Inflammatory macrophage (primary cell): Measurements from ENCODE around the gene TPM2.

Experiments used
- DNase-seq, 2 donors: peaks; one replicate each; pipeline ENCODE4 v3.0.0-alpha.2; 2020 to 2022
- total RNA-seq, 18 experiments: gene quantifications; one replicate each; lab custom pipeline; 2026; ENCODE audit warnings: mixed read lengths in 6 of 18, inconsistent platforms in 2 of 18; lab: John Stamatoyannopoulos, UW

TPM2 gene
- 1.1 to 20.1 (median 5.0) reads per million in 18 experiments for total RNA-seq

DNA sequence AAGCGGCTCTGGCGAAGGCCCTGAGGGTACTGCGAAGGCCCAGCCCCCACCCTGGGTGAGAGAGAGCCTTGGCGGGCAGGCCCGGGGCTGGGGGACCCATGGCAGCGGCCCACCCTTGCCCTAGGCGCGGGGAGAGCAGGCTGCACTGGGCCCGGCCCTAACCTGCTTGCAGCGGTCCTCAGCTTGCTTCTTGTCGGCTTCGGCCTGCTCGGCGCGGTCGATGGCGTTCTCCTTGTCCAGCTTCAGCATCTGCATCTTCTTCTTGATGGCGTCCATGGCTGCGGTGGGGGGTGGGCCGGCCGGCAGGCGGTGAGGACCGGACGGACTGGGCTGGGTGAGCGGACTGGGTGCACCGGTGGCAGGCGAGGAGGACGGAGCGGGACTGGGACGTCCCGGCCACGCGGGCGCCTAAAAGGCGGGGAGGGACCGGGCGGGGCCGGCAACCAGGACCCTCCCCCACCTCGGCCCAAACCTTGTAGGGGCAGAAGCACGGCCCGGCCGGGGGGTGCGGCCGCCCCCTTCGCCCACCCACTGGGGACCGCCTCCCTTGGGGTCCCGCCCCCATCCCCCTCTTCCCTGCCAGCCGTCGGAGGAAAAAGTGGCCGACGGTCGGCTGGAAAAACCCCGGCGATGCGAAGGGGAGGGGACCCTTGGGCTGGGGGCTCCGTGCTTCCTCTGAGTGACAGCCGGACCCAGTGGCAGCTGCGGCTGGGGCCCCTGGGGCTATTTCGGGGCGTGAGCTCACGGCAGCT is at the start of gene TPM2:
TPM2 (minus strand) TSS at position 384 of the 752 bp plus-strand sequence; CDS start at position 276, 108 bp downstream.
- no peak for DNase-seq

DNA sequence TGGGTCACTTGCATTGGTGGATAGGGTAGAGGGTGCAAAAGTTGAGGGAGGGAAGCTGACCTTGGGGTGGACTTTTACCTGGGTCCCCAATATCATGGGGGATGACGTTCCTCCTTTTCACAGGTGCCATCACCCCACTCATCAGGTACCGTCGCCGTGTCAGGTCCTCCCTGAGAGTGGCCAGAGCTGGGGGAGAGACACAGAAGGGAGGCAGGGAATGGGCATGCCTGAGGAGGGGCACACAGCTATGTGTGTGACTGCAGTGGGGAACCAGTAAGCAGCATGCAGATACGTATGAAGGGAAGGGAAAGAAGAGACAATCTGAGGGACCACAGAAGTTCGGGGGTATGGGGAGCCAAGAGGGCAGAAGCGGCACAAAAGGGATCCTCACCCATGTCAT is 49.2 kb upstream of the TPM2 start:
- no peak for DNase-seq

DNA sequence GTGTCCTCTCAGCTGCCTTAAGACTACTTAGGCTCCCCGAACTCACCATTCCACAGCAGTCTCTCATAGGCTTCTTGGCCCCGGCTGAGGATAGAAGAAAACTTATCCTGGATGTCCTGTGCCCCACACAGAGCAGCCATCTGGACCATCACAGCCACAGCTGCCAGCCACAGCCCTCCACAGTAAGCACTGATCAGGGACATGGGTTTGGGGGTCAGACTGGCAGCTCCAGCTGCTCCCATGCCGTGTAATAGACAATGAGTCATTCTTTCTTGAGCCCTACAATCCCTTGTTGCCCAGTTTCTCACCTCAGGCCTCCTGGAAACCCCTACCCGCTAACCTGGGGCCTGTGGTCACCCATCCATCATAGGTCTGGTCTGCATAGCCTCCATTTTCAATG is 48.5 kb upstream of the TPM2 start:
- no peak for DNase-seq

DNA sequence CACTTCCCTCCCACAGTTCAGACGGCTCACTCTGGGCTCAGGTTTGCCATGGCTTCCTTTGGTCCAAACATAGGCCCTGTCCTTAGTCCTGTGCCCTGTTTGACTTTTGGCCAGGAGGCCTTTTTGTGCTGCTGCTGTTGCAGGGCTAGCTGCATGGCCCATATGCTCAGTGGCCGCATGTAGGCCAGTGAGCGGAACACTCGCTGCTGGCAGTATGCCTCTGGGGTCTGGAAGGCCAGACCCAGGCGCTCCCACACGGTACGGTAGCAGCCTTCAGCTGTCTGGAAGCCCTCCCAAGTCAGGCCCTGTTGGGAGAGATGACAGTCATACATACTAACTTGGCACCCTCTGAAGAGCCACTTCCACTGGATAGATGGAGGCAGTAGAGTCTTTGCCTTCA is 47.4 kb upstream of the TPM2 start:
- DNase-seq, result no peak

DNA sequence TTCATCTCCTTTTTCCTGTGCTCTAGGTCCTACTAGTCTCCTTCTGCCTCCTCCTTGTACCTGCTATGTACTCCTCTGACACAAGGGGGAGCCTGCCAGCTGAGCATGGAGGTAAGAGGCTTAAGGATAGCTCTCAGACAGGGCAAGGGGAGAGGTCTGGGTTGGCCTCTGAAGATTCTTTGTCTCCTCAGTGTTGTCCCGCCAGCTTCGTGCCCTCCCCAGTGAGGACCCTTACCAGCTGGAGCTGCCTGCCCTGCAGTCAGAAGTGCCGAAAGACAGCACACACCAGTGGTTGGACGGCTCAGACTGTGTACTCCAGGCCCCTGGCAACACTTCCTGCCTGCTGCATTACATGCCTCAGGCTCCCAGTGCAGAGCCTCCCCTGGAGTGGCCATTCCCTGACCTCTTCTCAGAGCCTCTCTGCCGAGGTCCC is 46.5 kb upstream of the TPM2 start:
- DNase-seq, result peak; percentile 62 to 69

DNA sequence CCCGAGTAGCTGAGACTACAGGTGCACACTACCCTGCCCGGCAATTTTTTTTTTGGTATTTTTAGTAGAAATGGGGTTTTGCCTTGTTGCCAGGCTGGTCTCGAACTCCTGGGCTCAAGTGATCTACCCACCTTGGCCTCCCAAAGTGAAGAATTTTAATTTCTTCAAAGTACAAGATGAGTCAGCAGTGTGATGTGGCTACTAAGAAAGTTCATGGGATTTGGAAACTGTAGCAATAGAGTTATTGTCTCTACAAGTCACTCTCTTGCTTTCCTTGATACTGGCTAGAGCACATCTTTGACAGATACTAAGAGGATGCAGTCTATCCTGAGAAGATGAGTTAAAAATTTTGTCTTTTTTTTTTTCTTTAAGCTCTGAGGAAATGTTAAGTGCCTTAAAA is 44.4 kb upstream of the TPM2 start:
- no peak for DNase-seq

DNA sequence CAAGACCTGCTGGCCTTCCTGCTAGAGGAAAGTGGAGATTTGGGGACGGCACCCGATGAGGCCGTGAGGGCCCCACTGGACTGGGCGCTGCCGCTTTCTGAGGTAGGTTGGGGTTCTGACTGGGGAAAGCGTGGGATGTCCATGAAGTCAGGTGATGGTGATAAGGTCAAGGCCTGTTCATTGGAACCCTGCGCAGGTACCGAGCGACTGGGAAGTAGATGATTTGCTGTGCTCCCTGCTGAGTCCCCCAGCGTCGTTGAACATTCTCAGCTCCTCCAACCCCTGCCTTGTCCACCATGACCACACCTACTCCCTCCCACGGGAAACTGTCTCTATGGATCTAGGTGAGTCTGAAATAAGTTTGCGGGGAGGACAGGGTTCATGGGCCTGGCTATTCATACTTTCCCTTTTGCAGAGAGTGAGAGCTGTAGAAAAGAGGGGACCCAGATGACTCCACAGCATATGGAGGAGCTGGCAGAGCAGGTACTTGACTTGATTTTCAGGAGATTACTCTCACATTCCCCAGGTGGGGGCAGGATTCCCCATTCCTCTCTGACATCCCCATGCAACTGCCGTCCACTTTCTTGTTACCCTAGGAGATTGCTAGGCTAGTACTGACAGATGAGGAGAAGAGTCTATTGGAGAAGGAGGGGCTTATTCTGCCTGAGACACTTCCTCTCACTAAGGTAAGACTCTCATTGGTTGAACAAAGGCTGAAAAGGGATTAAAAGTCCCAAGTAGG is 43.2 kb upstream of the TPM2 start:
- peak; percentile 22 to 36 for DNase-seq

DNA sequence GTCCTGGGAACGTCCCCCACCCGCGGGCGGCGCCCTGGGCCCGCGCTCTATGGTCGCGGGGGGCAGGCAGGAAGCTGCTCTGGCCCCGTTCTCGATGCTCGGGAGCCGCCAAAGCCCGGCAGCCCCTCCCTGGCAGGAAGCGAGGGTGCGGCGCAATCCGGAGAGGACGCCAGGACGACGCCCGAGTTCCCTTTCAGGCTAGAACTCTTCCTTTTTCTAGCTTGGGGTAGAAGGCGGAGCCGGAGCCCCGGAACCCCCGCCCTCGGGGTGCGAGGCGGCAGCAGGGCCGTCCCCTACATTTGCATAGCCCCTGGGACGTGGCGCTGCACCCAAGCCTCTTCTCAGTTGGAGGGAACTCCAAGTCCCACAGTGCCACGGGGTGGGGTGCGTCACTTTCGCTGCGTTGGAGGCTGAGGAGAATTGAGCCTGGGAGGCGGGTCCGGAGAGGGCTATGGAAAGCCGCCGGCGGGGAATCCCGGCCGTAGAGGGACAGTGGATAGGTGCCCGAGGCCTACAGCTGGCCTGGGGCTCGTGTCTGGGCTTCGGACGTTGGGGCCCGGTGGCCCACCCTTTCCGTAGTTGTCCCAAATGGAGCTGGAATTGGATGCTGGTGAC is 42.6 kb upstream of the TPM2 start, which contains the start of the genes CREB3 and TLN1:
CREB3 (plus strand) TSS at position 482 of the 615 bp plus-strand sequence; CDS start at position 589, 107 bp downstream.
TLN1 (minus strand) TSS at position 11 of the 615 bp plus-strand sequence. CDS start 6,501 bp downstream, outside the sequence.
- DNase-seq, result peak; percentile 100

DNA sequence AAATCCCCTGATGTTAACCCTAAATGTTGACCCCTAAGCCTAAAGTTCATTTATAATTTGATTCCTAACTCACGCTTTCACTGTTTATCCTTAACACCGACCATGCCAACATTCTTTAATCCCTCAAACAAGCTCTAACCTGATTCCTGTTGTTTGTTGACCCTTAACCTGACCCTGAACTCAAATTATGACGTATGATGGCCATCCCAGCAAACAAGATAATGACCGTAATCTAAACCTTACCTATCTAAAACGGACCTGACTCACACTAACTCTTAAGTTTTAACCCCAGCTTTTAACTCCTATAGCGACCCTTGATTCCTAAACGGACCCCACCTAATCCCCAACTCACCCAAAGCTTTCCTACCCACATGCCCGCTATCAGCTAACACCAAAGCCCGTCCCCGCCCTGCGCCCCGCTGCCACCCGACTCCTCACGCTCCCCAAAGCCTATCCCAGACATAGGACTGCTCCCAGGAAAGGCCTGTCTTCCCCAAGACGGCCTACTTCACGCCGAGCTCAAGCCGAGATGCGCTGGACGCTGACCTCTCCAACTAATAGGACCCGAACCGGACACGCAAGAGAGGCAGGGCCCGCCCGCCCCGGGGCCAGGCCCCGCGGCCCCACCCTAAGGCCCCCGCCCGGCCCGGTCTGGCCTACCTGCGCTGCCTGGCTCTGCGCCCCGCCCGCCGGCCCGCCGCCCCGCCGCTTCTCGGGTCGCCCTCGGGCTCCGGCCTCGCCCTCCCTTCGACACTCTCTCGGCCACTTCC is 41.9 kb upstream of the TPM2 start:
- DNase-seq, result no peak

DNA sequence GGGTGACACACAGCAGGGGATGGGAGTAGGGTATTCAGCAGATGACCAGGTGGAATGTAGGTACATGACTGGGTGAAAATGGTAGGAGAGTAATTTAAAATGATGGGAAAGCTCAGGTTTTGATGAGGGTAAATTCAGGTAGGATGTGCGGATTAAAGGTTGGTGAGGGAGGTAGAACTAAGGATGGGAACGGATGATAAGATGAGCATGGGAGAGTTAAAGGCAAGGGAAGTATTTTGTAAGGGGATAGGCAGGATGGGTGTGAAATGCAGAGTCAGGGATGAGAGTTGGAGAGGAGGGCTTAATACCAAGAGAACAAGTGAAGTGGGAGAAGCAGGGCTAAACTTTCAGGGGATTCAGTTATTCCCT is 40.7 kb upstream of the TPM2 start:
- no peak for DNase-seq

DNA sequence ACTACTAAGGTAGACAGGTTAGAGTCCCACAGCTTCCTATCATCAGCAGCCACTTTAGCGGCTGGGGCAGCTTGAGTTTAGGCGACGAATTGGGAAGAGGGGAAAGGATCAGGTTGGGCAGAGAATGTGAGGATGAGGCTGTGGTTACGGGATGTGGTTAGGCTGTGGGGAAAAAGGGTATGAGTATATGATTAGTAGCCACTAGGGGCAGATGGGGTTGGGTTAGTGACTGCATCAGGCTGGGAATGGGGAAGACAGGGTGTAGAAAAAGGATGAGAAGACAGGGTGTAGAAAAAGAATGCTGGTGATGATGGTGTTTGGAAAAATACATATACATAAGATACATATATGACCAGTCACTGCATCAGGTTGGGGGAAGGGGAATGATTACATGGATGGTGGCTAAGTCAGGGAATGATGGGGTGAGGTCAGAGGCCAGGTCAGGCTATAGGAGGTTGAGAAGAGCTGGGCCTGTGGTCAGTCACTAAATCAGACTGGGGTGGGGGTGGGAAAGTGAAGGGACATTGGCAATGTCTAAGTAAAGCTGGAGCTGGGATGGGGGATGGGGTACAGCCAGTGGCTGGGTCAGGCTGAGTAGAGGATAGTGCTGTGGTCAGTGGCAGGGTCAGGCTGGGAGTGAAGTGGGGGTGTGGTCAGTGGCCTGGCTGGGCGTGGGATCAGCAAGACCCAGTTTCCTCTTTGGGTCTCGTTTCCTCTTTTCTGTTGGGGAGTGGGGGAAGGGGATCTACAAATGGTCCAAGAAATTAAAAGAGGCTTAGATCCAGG is 40.2 kb upstream of the TPM2 start:
- peak; percentile 84 to 88 for DNase-seq

DNA sequence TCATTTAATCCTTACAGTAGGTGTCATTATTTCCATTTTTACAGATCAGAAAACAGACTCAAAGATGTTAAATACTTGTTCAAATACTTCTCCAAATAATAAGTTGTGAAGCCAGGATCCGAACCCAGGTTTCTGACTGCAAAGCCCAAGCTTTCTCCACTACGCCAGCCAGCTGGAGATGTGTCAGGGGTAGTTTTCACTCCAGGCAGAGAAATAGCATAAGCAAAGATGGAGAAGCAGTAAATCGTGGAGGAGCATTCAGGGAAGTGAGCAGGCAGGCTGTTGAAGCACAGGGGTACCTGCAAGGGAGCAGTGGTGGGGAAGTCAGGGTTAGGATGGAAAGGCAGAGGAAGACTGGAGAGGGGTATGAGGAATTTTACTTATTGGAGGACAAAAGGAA is 39.4 kb upstream of the TPM2 start:
- no peak for DNase-seq

DNA sequence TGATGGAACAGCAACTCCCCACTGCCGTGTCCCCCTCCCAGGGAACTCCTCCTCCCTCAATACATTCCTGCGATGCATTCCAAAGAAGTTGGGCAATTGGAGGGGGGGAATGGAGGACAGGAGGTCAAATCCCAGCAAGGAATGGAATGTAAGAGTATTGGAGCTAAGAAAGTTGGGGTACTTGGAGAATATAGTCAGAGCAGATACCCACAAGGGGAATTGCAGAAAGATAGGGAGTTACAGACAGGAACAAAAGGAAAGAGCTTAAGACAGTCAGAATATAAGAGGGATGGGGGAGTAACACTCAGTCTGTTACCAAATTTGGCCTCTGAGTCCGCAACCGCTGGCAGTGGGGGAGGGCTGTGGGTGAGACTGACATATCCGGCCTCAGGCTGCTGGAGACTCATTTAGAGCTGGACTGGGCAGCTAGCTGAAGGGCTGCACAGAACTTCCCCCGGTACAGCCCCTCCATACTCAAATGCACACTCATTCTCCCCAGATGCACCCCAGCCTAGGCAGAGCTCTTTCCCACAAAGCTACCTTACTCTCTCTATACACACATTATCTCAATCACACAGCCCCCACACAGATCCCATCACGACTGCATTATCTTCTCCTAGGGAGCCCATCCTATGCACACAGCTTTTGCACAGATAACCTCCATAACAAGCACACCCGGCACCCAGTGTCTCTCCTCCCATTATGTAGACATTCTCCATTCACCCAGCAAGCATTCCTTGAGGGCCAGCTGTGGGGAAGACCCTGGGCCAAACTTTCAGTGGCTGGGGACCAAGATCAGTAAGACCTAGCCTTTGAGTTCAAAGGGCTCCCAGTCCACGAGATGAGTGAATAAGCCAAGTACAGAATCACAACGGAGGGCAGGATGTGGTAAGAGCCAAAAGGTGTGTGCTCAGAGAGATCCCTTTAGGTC is 38.6 kb upstream of the TPM2 start:
- peak; percentile 74 to 87 for DNase-seq

DNA sequence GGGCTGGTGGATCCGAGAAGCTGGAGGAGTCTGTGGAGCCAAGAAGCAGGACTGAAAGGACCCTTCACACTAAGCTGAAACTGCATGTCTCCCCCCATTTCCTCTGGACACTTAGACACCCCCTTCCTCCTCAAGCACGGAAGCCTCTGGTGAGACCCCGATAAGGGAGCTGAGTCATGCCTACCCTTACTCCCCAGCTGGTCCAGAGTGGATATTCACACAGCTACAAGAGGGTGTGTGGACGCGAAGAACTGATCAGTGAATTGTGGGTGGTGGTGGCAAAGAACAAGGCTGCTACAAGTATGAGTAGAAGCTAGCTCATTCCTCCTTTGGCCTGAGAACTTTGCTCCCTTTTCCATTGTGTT is 37.9 kb upstream of the TPM2 start:
- no peak for DNase-seq

DNA sequence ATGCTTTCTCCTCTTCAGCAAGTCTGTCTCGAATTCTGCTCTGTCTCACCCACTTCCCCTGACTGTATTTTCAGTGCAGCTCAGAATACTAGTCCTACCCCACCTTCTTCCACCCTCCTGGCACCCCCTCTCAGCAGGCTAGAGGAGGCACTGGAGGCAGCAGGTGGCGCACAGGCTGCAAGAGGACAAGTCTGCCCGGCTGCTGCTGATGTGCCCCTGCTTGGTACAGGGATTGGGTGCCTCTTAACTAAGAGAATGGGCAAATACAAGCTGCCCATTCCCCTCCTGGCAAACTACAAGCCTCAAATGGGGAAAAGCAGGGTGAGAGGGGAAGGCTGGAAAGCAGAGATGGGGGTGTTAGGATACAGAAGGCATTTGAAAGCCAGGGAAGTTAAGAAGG is 37.2 kb upstream of the TPM2 start:
- DNase-seq, result peak; percentile 14 to 41

DNA sequence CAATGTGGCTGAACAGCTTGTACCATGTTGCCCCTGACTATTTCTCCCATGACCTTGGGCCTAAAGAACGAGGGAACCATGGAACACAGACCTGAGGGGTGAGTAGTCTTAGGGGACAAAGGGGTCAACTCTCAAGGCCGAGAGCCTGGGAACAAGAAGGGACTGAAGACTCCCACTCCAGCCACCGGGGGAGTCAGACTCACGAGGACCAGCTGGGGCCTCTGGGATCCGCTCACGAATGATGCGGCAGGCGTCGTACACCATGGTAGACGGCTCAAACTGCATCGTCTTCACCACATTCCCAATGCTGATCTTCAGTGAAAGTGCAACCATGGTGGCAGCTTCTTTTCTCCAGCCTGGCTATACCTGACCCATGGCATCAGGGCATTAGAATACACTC is 35.6 kb upstream of the TPM2 start:
- DNase-seq, result no peak

DNA sequence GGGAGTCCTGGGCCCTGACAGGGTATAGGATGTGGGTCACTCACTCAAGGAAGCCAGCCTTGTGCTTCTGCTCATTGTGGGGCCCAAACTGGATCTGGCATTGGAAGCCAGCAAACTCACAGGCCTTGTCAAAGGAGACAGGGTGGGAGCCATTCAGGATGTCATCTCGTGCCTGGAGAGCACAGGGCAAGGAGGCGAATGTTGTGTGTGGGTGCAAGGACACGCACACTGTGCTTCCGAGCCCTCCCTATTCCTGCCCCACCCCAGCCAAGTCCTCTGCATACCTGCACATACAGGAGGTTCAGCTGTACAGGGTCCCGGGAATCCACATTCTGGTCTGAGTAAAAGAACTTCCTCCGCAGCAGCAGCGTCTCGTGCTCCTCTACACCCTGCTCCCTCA is 34.2 kb upstream of the TPM2 start:
- no peak for DNase-seq

DNA sequence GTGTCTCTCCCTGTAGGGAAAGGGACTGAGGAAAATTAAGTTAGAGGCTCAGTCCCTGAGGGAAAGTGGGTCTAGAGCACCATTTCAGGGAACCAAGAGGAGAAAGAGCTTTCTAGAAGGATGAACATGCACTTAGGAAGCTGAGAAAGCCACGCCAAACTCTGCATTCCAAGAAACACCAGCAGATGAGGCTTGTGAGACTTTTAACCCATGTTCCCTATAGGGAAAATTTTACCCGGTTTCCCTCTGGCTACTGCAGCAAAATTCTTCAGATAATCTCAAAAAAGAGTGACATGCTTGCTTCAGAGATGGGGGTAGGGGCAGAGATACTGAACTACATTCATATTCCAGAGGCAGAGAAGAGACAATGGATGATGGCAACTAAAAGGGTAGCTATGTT is 33.7 kb upstream of the TPM2 start:
- DNase-seq, result no peak

DNA sequence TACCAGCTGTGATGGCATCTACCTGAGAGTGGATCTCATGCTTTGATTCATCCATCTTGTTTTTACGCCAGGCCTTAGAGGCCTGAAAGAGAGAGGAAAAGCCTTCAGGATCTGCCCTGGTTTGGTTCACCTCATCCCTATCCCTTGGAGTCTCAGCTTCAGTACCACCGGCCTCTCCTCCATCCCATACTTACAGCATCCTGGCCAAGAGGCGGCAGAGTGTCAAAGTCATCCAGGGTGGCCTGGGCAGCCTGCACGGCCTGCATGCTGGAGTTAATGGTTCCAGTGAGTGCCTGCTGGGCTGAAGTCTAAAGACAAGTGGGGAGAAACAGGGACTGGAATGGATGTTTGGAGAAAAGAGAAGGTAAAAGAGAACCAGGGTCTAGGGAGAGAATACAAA is 29.8 kb upstream of the TPM2 start:
- DNase-seq, result no peak

DNA sequence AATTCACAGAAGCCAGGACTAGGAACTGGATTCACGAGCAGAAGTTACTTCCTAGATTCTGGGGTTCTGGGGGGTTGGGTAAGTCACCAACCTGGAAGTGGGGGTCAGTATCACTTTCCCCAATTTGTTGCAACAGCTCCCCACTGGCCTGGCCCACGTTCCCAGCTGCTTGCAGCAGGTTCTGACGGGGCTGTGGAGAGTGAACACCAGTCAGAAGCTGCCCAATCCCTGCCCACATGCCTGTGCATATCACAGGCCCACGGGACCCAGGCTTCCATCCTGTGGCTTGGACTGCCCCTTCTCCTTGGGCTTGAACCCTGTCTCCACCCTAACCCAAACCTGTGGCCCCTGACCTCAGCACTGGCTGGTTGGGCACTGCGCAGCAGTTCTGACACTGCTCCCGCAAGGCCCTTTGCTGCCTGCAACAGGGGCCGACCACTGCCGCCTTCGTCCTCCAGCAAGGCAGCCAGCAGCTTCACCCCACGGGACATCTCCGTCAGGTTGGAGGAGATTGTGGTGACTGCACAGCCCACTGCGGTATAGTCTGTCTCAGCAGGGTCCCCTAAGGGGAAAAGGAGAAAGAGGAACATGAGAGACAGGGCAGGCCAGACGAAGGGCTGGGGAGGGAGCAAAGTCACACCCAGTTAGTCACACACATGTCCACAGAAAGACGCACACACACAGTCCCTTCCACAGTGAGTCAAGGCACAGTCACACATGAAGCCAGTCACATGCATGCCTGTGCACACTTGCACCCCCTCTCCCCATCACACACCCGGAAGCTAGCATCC is 29.2 kb upstream of the TPM2 start:
- peak; percentile 44 to 82 for DNase-seq
